ENCODE data around the gene BTBD17.
A peak's percentile ranks its signal among the peaks of the same experiment; 100 is the strongest.

BTBD17 gene

GRCh38 chr17:74318391-74318790, 43.3 kb downstream of the BTBD17 start:
- no peak for DNase-seq (ENCODE audit: low read depth)

DNA sequence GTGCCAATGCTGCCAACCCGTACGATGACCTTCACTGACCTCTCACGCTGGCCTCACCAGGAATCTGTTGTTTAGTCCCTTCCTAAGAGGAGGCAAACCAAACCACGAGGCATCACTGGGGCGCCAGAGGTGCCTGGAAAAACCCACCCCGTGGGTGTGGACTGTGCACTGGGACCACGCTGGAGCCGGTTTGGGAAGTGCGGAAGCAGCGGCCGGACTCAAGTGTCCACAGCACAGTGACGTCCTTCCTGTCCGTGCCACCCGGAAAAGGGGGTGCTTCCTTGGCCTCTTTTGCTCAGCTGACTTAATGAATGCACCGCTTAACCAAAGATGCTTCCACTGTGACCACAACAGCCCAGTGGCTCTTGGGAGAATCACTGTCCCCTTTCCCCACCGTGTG, 44.6 kb downstream of the BTBD17 start:
- DNase-seq (ENCODE audit: low read depth): no peak
- TF ChIP-seq CTCF (IDR thresholded peaks at IDR 0.05; ENCODE audit: low read length, missing control alignments): no peak
- H3K4me3 ChIP-seq (replicated peaks; ENCODE audit: low read depth, low read length): no peak overlapping the region

More at GRCh38 chr17:74318391-74318790, 43.3 kb downstream of the BTBD17 start:
- no peak overlapping the region for H3K4me3 ChIP-seq (replicated peaks; ENCODE audit: low read depth, low read length)
- TF ChIP-seq CTCF (IDR thresholded peaks at IDR 0.05; ENCODE audit: low read length, missing control alignments): no peak

DNA sequence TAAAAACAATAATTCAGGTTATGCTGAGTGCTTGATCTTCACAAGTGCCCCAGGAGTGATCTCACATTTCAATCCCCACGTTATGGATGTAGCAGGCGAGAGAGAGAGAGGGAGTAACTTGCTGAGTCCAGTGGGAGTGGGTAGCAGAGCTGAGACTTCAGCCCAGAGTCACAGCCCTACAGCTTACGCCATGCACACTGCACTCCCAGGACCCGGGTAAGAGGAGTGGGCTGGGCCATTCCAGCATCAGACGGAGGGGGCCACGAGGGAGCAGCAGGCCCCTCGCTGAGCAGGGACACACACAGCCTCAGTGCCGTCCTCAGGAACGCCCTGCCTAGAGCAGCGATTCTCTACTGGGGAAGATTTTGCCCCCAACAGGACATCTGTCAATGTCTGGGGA, 45.4 kb downstream of the BTBD17 start:
- no peak for TF ChIP-seq CTCF (IDR thresholded peaks at IDR 0.05; ENCODE audit: low read length, missing control alignments)
- no peak overlapping the region for H3K4me3 ChIP-seq (replicated peaks; ENCODE audit: low read depth, low read length)
- DNase-seq (ENCODE audit: low read depth): no peak

GRCh38 chr17:74314877-74315276, 46.8 kb downstream of the BTBD17 start:
- DNase-seq (ENCODE audit: low read depth): no peak
- H3K4me3 ChIP-seq (replicated peaks; ENCODE audit: low read depth, low read length): no peak overlapping the region
- no peak for TF ChIP-seq CTCF (IDR thresholded peaks at IDR 0.05; ENCODE audit: low read length, missing control alignments)

DNA sequence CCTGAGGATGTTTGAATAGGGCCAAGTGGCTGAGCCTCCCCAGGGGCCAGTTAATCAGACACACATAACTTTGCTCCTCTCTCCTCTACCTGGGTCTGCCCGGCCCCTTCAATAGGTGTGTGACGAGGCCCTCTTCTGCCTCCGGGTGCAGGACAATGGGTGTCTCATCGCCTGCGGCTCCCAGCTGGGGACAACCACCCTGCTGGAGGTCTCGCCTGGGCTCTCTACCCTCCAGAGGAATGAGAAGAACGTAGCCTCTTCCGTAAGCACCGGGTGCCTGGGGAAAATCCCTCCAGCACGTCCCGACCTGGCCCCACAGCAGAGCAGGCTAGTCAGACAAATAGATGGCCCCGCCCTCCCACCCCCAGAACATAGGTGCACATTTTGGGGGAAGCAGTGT, 51.8 kb downstream of the BTBD17 start:
- no peak for DNase-seq (ENCODE audit: low read depth)
- TF ChIP-seq CTCF (IDR thresholded peaks at IDR 0.05; ENCODE audit: low read length, missing control alignments): no peak
- no peak overlapping the region for H3K4me3 ChIP-seq (replicated peaks; ENCODE audit: low read depth, low read length)

DNA sequence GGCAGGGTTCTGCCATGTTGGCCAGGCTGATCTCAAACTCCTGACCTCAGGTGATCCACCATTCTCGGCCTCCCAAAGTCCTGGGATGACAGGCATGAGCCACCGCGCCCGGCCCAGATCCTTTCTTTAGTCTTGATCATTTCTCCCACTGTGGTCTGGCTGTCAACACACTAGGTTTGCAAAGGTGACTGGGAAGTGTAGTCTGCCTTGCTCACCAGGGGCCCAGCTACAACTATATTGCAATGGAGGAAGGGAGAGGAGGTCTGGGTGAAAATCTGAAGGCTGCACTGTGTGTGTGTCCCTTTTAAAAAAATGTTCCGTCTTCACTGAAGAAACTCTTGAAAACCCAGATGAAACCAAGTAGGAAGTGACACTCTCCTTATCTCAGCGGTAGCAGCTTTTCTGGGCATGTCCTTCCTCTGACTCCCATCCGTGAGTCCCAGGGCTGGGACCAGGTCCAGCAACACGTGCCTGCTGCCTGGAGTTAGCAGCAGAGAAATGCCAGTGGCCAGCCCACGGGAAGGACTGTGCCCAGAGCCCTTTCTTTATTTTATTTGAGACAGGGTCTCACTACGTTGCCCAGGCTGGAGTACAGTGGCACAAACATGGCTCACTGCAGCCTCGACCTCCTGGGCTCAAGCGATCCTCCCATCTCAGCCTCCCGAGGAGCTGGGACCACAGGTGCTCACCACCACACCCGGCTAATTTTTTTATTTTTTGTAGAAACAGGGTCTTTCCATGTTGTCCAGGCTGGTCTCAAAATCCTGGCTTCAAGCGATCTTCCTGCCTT, 53.5 kb downstream of the BTBD17 start:
- TF ChIP-seq CTCF (IDR thresholded peaks at IDR 0.05; ENCODE audit: low read length, missing control alignments): no peak

More for the DNA sequence above, 53.5 kb downstream of the BTBD17 start:
- H3K4me3 ChIP-seq (replicated peaks; ENCODE audit: low read depth, low read length): no peak overlapping the region
- DNase-seq (ENCODE audit: low read depth): peak; percentile 43

Data from fibroblast of pulmonary artery (primary cell).